HuH-7 (cell line): ENCODE measurements around the gene WDR81.
"Not testable (repeated sequence)": the region's sequence is repeated elsewhere in the genome, so short reads cannot be mapped to it uniquely, and the experiment has no call there.

ENCODE experiments used
- DNase-seq: peaks from one replicate; pipeline ENCODE4 v3.0.0; 2011; ENCODE audit warnings: low spot score

WDR81 gene

GRCh38 chr17:1713160-1713877 is 11.2 kb upstream of the WDR81 start:
- DNase-seq: no peak

GRCh38 chr17:1713878-1714426 is 10.6 kb upstream of the WDR81 start:
- peak; percentile 62 for DNase-seq

DNA sequence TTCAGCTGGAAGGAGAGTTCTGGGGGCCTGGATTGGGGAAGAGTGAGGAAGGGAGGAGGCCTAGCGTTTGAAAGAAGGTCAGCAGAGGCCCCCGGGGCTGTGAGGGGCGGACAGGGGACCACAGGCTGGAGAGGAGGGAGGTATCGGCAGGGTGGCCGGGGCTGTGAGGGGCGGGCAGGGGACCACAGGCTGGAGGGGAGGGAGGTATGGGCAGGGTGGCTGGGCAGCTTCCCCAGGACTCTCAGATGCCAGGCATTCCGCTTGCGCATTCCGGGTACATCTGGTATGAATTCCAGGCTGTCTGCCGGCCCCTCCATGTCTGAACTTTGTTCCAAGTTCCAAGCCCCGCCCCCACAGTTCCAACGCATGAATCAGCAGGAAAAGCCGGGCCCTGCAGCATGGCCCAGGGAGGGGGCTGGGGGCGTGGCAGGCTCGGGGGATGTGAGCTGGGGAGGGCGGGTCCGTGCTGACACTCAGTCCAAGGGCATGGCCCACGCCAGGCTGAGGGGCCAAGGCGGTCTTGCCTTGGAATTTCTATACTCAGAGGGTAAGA is 10.0 kb upstream of the WDR81 start:
- peak; percentile 77 for DNase-seq

DNA sequence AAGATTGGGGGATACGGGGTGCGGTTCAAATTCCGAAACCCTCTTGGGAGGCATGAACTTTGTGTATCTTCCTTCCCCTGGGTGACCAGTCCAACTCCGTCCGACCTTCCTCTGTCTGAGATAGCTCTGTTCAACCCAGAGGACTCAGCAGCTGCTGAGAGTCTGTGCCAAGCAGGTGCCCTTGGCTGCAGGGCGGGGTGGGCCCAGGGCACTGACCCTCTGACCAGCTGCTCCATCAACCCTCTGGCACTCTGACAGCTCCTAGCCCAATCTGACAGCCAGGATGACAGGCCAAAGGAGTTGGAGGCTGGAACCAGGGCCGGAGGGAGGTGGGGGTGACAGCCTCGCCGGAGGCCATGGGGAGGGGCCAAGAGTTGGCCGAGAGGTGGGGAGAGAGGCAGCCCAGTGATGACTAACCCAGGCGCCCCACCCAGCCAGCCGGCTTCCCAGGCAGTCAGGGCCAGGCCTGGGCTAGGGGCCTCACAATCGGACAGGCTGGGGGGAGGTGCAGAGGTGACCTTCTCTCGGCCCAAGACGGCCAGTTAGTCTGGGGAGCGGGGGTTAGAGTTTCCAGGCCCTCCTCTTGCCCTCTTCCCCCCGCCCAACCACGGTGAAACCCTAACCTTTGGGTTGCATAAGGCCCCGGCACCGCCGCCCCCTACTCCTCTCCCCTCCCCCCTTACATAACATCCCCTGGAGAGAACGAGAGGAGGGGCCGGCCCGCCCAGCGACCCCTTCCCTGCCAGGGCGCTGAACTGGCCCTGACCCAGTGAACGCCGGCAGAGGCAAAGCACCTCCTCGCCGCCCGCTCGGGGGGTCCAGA is 9.3 kb upstream of the WDR81 start:
- peak; percentile 52 for DNase-seq

DNA sequence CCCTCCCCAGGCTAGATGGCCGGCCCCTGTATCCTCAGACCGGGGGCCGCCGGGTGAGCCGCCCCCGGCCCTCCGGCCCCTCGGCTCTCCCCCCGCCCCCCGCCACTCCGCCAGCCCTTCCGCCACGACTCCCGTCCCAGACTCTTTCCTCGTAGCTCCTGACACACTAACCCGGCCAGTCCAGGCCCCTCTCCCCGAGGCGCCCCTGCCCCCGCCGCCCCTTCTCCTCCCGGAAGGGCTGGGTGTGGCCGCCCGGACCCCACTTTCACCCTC is 8.8 kb upstream of the WDR81 start:
- no peak for DNase-seq

GRCh38 chr17:1716076-1716911 is 8.2 kb upstream of the WDR81 start:
- DNase-seq: peak; percentile 92

DNA sequence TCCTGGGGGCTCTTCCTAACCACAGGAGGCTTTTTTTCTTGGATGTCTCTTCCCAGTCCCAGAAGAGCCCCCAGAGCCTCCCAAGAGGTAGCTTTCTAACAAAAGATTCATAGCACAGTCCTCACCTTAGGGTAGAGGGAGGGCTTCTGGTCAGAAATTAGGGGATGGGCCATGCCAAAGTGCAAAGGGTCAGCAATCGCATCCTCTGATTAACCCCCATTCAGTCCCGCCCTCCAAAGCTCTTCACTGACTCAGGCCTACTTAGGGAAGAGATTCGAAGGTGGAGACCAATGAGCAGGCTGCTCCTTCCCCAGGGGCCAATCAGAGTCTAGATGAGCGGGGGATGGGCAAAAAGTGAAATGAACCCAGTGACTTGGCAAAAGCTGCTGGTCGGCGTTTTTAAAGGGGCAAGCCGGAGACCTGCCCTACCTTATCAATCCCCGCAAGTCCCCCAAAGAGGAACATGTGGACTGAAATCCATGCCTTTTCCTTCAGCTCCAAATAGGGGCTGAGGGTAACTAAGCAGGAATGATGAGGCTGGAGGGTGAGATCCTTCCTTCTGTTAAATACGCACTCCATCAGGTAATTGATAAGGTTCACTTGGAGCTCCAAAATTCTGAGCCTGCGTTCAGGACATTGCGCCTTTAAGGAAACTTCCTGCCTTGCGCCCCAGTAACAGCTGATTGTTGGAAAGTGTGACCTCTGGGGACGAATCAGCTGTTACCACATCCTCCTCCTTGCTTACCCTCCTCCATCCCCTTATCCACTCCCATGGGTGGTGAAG is 7.4 kb upstream of the WDR81 start:
- peak; percentile 94 for DNase-seq

GRCh38 chr17:1718362-1719165 is 5.9 kb upstream of the WDR81 start:
- no peak for DNase-seq

- no peak for DNase-seq
Measured at GRCh38 chr17:1720856-1721386, 3.6 kb upstream of the WDR81 start.

GRCh38 chr17:1722022-1722421 is 2.5 kb upstream of the WDR81 start:
- not testable (repeated sequence) for DNase-seq

- peak; percentile 41 for DNase-seq
Measured at GRCh38 chr17:1724869-1725641, 551 bp downstream of the WDR81 start.

- no peak for DNase-seq
Measured at GRCh38 chr17:1725642-1726511, 1.4 kb downstream of the WDR81 start.

GRCh38 chr17:1726626-1727257 is 2.2 kb downstream of the WDR81 start:
- no peak for DNase-seq

GRCh38 chr17:1727258-1727789 is 2.8 kb downstream of the WDR81 start:
- DNase-seq: no peak

- DNase-seq: no peak
Measured at GRCh38 chr17:1727876-1728630, 3.5 kb downstream of the WDR81 start.

DNA sequence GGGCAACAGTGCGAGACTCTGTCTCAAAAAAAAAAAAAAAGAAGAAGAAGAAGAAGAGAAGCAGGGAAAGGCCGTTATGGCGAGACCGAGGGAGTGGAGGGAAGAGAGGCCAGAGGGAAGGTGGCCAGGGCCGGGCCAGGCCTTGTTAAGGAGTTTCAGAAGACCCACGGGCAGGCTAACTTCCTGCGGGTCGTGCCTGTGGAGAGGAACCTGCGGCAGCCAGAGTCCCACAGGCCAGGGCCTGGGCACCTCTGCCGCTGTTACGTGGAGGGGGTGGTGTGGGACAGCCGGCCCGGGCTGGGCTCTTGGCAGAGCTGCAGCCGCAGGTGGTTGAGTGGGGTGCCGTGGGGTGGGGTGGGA is 5.4 kb downstream of the WDR81 start:
- no peak for DNase-seq
